HUDEP-2 (cell line): ENCODE data around the gene AGAP1.

Source experiments
- DNase-seq, 76 experiments: peaks; one replicate each; lab custom pipeline; 2025; ENCODE audit not compliant: unreplicated experiment in 76 of 76; lab: John Stamatoyannopoulos, UW

The AGAP1 gene

DNA sequence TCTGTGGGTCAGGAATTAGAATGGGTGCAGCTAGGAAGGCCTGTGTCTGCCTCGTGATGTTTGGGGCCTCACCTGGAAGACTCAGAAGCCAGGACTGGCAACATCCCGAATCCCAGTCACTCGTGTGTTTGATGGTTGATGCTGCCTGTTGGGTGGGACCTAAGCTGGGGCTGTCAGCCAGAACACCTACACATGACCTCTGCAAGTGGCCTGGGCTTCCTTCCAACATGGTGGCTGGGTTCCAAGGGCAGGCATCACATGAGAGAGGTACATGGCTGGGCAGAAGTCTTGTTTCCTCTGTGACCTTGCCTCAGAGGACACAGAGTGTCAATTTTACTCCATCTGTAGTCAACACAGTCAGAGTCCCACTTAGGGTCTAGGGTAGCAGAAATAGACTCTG, 496.5 kb downstream of the AGAP1 start:
- peak in 28 of 76 experiments; percentile 1 to 56 (median 12) for DNase-seq

DNA sequence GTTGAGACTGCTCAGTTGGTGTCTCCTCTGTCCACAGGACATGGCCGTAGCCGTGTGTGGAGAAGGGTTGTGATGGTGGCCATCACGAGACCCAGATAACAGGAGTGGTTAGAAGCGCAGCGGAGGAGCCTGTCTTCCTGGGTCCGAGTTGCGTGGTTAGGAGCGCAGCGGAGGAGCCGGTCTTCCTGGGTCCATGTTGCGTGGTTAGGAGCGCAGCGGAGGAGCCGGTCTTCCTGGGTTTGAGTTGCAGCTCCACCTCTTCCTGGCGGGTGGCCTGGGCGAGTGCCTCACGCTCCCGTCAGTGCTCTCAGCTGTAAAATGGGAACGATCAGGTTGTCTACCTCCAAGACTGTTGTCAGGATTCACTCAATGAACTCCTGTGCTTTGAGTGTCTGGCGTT, 498.2 kb downstream of the AGAP1 start:
- no peak for DNase-seq

DNA sequence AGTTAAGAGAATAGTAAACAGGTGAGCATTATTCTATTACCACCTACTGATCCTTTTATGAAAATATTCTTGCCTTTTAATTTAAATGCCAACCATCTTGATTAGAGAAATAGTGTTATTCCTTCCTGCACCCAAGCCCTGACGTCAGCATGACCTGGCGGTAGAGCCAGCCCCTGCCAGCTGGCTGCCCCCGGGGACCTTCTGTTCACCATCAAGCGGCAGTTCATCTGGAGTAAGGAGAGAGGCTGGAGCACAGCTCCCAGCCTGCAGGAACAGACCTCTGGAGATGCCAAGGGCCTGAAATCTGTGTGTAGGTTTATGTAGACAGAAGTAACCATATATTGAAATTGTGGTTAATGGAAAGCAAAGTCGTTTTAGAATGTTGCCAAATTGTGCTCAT, 502.6 kb downstream of the AGAP1 start:
- no peak for DNase-seq

DNA sequence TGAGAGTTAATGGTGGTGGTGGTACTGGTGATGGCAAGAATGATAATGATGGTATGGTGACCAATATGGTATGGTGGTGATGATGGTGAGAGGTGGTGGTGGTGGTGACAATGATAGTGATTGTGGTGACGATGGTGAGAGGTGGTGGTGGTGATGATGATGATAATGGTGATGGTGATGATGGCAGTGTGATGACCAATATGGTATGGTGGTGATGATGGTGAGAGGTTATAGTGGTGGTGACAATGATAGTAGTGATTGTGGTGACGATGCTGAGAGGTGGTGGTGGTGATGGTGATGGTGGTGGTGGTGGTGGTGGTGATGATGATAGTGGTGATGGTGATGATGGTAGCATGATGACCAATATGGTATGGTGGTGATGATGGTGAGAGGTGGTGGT, 505.2 kb downstream of the AGAP1 start:
- DNase-seq, result no peak

DNA sequence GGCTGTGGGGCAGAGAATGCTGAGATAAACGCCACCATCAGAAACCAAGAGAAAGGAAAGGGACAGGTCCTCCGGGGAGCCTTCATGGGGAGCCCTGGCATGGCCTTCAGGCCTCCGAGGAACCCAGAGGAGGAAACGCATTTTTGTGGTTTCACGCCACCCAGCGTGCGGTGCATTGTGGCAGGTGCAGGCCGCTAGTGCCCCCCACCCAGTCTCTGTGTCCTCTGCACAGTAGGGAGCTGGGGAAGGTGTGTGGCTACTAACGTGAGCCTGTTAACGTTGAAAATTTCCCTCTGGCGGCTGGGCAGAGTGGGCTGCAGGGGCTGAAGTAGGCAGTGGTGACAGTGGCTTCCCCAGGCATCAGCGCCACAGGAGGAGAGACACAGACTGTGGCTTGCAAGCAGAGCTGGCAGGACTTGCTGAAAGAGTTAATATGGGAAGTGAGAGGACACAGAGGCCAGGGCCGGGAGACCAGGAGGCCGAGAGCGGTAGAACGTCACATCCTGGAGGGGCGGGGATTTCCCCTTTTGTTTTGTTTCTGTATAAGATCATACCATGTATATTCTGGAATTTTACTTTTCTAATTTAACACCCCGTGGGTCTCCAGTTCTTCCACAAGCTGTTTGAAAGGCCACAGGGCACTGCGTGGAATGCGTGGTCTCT, 507.5 kb downstream of the AGAP1 start:
- DNase-seq, result no peak

DNA sequence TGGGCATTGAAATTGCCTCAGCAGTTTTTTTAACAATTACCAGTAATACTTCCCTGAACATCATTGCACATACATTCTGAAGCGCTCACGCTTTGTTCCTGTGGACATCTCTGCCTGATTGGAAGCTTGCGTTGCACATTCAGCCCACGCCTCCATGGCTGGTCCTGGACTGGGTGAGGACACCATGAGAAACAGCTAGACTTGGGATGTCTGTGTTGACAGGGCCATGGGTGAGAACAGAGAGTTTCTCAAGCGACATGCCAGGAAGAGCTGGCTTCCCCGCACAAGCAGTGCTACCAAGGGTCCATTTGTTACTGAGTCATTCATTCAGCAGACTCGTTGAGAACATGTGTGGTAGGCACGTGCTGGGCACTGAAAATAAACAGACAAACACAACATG, 508.0 kb downstream of the AGAP1 start:
- DNase-seq, result no peak

DNA sequence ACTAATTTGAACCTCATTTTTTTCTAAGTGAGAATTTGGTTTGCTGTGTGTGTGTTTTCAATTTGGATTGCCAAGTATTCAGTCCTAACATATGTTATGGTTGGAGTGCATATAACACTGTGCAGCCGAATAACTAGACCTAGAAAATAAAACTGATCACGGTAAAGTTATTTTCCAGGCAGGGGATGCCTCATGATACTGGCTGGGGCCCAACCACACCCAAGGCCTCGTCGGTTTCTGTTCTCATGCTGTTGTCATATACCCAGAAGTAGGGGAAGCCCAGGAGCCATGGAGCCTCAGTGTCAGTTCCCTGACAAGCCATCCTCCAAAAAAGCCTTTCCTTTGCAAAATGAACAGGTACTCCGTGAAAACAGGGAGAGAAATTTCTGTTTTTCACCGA, 514.2 kb downstream of the AGAP1 start:
- no peak for DNase-seq

DNA sequence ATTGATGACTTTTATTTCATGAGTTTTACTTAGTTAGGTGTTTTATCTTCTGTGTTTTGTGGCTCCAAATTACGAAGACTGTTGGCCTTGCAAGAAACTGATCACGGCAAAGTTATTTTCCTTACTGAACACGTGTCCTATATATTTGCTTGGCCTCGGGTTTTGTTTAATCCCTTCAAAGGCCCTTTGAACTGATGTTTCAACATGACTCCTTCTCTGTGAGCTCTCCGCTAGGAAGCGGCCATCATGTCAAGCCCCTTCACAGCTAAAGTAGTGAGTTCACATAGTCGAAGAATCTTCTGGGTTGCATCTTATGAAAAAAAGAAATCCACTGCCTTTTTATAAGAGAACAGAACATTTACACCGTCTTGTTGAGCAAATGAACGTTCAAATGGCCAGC, 515.0 kb downstream of the AGAP1 start:
- DNase-seq, result no peak

DNA sequence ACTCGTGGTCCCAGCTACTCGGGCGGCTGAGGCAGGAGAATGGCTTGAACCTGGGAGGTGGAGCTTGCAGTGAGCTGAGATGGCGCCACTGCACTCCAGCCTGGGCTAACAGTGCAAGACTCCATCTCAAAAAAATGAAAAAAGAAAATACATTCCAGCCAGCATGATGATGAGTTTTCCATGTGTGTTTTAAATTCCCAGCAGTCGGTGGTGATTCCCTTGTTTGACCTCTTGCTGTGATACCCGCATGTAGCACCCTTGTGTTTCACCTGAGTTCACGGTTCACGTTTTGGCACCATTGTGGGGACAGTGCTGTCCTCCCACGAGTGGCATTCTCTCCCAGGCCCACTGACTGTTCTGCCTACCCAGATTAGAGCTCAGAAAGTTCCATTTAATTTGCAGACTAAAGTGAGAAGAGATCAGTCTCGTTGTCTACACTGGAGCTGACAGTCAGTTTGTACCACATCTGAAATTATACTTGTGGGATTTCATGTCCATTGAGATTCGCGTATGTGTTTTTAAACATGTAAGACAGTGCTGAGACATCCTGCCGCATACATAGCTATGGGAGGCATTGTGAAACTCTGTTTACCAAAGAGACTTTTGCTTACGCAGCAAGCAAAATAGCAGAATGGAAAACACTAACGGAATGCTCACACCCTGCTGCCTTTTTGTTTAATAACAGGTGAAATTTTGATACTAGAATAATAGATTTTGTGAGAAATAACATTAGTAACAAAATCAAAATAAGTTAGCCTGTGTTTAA, 517.3 kb downstream of the AGAP1 start:
- DNase-seq, result no peak

DNA sequence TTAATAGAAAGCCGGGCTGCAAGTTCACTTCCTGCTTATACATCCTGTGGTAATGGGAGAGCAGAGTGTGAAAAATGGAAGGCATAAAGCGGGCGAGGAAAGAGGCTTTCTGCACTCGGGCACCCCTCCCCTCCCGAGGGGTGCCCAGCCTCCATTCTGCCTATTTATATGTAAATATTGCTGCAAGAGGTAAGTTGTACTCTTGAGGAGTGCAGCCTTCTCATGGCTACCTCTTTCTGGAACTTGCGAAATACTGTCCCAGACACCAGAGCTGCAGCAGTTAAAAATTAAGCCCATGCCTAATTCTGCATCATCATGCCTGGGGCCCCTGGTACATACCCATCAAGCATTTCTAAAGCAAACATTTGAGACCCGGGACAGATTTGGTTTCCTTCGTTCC, 518.3 kb downstream of the AGAP1 start:
- DNase-seq, result no peak

DNA sequence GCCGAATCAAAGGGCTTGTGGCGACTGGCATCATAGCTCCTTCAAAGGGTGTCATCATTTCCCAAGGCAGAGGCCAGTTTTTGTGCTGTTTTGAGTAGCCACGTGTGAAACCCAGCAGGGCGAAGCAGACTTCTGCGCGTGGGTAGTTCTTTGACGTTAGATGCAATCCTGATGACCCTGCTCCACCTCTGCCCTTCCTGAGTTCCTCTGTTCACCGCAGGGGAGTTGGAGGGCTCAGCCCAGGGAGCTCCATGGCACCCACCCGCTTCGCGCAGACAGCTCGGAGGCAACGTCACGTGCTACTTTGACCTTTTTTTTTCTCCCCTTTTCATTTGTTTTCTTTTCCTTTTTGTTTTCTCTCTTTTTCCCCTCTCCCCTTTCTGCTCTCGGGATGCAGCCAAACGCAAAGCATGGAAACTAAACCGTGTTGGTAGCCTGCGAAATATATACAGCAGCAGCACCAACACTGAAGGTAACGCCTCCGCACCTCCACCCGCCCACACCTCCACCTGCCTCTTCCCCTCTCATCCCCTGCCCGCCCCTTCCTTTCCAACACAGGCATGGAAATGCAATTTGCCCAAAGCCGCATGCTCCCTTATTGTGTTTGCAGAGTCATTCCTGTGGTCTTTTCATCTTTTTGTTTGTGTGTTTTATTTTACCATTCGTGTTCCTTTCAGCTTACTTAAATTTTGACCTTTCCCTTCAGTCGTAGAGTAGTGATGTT, 520.7 kb downstream of the AGAP1 start:
- DNase-seq, result no peak

DNA sequence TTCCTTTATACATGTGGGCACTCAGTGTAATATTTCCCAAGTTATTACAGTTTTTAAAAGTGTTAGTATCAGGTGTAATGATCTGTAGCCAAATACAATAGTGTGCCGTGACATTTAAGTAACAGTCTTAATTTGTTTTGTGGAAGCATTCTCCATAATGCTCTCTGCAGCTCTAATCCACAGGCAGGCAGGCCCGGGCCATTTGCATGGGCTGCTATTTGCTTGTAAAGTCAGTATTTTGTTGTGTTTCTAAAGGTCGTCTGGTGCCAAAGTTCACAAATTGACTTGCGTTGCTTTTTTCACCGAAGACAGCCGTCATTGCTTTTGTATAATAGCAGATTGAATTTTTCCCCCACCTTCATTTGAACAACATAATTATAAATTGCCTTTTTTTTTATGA, 521.3 kb downstream of the AGAP1 start:
- DNase-seq, result no peak

DNA sequence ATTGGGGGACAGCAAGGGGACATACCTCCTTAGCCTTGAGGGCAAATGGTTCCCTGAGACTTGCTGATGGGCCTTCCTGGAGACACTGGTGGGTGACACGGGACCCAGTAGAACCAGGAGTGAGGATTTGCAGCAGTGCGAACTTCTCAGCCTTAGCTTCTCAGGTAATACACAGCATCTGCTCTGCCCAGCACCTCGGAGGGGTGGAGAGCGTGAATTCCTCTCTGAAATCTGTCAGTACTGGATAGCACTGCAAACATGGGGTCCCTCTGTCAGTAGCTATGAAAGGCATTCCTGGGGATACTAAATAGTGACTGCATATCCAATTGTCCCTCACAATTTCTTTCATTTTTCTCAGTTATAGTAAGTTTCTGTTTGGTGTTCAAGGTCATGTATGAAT, 522.7 kb downstream of the AGAP1 start:
- DNase-seq, result no peak

DNA sequence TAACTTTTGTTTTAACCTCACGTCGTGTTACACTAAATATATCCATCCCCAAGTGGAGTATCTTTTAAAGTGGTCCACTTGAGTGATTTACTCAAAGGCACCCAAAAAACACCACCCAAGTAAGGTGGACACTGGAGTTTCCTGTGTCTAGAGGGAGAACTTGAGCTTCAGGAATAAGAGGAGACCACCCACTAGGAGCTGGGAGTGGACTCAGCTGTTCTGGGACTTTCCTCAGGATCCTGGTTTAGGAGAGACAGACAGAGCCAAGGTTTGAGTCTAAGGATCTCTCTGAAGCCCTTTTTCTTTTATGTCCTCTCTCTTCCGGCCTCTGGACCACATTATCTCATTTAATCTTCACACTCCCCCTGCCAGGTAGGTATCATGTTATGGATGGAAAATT, 523.6 kb downstream of the AGAP1 start:
- DNase-seq, result no peak

DNA sequence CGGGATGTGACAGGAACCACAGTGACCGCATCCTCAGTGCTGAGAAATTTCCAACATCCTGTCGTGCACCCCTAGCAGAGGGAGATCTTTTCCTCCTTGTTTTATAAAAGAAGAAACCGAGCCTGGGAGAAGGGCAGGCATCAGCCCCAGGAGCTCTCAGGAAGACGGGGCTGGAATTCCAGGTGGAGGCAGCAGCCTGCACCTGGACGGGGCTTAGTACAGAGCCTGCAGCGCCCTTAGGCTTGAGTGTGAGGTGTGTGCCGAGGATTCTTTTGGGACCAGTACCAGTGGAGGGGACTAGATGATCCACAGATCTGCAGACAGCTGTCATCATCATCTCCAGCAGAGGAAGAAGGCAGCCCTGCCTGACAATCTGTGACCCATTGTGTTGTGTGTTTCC, 525.6 kb downstream of the AGAP1 start:
- no peak for DNase-seq

DNA sequence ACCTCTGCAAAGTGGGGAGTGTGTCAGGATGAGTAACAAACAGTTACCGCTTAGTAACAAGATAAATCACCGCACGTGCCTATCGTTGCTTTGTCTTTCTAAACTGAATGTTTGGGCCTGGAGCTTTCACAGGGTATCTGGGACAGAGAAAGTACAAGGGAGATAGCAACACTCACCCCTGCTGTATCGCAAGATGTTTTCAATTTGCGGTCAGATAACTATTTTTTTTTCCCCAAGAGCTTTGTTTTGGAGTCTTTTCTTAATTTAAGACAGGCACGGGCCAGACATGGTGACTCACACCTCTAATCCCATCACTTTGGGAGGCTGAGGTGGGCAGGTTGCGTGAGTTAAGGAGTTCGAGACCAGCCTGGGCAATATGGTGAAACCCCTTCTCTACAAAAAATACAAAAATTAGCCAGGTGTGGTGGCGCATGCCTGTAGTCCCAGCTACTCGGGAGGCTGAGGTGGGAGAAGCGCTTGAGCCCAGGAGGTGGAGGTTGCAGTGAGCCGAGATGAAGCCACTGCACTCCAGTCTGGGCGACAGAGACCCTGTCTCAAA, 527.7 kb downstream of the AGAP1 start:
- DNase-seq, result no peak

DNA sequence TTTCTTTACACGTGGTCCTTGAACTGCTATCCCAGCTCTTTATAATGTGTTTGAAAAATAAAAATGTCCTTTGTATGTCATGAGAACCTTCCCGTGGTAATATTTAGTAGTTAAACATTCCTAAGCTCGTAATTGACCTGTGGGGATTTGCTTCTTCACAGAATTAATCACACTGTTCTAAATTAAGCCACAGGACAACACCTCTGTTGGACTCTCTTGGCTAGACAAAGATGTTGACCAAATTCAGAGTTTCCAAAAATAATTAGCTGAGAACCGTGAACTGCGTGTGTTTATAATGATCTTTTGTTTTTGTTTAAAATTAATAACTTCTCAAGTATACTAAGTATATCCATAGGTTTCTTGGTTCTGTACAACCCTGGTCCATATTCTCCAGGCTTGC, 528.3 kb downstream of the AGAP1 start:
- DNase-seq, result no peak

DNA sequence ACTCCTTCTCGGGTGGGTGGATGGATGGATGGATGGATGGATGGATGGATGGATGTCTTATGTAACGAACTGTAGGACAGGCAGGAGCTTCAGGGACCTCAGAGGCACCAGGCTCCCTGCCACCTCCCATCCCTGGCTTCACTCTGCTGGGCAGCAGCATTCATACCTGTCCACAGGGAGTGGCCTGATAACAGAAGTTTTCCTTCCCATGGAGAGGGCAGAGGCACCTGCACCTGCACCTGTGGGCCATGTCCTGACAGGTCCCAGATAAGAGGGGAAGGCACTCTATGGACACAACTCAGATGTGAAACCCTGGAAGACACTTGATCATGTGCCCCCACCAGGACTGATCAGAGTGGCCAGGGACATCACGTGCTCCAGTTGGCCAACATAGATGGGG, 532.0 kb downstream of the AGAP1 start:
- DNase-seq, result no peak

DNA sequence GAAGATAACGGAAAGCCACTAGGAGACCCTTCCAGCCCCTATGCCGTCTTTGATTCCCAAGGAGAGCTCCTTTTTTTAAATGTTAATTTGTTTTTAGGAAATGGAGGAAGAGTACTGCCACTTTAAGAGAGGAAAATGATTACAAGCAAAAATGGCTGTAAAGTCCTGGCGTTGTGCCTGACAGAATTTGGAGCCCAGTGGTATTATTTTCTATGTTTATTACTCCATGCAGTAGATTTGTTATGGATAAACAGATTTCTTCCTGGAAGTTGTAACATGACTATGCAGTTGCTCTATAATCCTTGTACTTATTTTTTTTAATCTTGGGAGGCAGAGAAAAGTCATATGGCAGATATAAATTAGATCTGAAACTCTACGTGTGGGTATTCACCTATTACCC, 533.0 kb downstream of the AGAP1 start:
- DNase-seq, result no peak

DNA sequence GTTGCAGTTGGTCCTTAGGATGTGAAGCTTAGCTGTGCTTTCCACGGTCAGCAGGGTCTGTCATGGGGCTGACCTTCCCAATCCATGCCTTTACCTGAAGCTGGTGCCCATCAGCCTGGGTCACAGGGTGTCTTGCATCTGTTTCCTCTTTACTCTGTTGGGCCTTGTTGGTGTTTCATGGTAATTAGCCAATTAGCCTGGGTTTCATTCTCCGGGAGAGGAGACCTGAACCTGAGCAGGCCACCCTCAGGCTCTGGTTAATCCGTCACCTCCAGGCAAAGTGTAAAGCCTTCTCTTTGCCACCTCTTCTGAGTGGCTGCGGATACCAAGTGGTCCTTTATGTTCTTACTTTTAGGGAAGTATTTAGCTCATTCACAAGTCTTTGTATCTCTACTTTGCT, 534.2 kb downstream of the AGAP1 start:
- DNase-seq, result no peak

DNA sequence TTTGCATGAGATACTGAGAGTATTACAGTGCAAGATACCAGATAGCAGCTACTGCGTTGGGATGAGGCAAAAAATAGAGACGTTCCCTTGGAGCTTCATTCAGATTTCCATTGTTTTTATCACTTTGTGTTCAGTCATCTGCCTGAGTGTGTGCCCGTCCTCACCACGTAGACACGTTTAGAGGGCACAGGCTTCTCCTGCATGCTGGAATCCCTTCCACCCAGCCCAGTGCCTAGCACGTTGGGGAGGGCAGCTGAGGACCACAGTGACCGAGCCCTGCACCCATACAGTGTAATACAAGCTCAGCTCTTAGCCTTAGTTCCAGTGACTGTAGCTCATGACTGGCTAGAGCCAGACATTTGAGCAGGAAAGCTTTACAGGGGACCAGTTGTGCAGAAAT, 539.6 kb downstream of the AGAP1 start:
- no peak for DNase-seq

DNA sequence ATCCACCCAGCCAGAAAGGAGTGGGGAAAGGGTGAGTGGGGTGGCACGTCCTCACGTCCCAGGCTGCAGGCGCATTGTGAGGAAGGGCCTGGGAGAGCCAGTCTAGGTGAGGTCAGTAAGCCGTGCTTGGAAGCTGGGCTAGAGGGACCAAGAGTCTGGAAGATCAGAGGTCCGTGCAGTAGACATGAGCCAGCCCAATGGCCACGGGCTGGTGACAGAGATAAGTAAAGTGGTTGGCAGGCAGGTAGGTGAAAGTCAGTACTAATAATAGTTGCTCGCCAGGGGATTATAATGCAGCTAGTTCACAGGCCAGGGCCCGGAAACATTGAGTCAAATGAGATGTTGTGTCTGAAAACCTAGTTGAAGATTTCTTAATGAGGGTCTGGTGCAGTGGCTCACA, 541.1 kb downstream of the AGAP1 start:
- no peak for DNase-seq
